NCI-H1436 treated with DMSO at 0.1 percent for 48 hours (cell line): ENCODE data around the gene PNKD.
"Not testable (repeated sequence)": the region's sequence is repeated elsewhere in the genome, so short reads cannot be mapped to it uniquely, and the experiment has no call there.

Experiments
- DNase-seq: peaks from one replicate; lab custom pipeline; 2025; lab: John Stamatoyannopoulos, UW

Gene PNKD

GRCh38 chr2:218273214-218273907, 3.0 kb downstream of the PNKD start:
- DNase-seq: not testable (repeated sequence)

DNA sequence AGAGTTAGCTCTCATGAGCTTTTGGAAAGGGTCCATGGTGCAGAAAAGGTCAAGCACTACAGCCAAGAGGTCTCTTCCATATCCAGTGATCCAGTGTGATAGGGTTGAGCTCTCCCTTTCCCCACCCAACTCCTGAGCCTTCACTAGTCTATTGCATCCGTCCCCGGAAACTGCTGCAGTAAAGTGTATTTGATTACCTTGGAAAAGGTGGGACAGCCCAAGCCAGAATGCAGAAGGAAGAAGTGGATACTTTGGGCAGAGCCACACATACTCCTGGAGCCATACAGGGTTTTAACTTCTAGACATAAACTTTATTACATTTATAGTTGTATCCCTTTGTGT, 3.6 kb downstream of the PNKD start:
- DNase-seq: no peak

GRCh38 chr2:218274586-218274985, 4.3 kb downstream of the PNKD start:
- DNase-seq: no peak

DNA sequence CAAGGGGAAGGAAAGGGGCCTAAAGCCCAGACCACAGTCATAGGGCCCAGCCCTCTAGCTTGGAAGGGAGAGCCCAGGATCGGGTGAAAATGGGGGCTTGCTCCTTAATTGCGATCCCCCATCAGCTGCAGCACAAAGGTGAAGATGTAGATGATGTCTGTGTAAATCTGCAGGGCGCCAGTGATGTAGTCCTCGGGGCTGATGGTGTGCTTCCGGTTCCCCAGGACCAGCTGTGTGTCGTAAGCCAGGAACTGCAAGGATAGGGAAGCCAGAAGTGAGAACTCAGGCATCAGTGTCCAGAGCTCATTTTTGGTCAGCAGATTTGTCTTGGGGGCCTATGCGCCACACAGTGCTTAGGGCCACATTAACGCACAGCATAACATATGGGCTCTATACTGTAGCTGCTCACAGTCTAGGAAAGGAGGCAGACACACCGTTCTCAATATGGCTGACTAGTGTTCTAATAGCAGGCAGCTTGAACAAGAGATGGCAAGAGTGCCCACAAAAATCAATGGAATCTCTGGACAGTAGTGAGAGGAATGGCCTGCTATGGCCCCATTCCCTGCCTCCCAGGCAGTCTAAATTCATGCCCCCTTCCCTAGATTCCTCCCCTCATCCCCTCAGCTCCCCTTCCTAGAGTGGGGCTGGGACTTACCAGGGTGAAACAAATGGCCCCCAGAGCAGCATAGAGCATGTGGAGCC, 5.2 kb downstream of the PNKD start:
- no peak for DNase-seq

DNA sequence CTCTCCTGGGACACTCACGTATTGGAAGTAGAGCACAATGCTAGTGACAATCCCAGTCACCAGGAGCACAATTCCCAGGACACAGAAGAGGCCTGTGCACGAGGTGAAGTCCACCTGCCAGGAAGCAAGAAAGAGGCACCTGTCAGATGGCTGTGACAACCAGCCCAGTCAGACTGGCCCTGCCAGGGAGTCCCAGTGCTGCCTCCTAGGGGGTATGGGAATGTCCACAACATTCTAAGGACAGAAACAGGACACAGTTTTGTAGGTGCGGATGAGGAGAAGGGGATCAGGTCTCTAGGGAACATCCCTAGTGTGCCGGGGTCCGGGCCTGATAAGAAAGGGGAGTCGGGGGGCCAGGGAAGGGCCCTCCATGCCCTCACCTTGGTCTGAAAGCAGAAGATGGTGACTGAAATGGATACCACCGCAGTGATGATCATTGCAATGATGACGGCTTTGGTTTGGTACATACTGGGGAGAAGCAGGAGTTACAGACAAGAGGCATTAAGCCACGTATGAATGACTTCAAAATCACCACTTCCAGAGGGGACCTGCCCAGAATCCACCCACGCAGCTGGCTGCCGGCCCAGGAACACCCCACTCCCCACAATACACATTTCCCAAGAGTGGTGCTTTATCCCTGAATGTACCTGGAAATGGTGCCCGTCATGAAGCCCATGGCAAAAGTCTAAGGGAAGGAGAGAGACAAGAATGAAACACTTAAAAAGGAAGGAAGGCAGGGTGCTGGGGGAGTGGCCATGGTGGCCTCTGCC, 6.9 kb downstream of the PNKD start:
- DNase-seq: no peak

- no peak for DNase-seq
These were observed 7.6 kb downstream of the PNKD start for GRCh38 chr2:218277921-218278320.

- DNase-seq: no peak
These were observed 8.4 kb downstream of the PNKD start for GRCh38 chr2:218278531-218279360.

DNA sequence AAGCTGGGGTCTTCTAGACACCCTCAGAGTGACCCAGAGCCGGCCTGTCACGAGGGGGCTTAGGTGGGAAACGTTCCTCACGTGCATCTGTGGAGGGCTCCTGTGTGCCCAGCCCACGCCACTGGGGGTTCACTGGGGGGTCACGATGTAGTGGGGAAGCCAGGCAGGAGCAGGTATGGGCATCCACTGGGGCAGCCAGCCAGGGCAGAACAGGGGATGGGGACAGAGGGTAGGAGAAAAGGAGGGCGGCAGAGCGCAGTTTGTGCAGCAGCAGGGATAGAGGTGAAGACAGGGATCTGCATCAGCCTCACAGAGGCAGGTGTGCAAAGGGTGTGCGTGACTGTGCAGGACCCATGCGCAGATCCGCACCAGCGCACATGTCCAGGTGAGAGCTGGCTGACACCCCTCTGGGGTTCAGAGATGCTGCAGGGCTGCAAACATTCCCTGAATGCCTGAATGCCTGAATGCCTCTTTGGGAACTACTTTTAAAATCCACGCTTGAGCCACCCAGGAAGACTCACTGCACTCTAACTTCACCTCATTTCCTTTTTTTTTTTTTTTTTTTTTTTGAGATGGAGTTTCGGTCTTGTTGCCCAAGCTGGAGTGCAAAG, 10.0 kb downstream of the PNKD start:
- no peak for DNase-seq

GRCh38 chr2:218281449-218281848, 11.1 kb downstream of the PNKD start:
- DNase-seq: no peak

DNA sequence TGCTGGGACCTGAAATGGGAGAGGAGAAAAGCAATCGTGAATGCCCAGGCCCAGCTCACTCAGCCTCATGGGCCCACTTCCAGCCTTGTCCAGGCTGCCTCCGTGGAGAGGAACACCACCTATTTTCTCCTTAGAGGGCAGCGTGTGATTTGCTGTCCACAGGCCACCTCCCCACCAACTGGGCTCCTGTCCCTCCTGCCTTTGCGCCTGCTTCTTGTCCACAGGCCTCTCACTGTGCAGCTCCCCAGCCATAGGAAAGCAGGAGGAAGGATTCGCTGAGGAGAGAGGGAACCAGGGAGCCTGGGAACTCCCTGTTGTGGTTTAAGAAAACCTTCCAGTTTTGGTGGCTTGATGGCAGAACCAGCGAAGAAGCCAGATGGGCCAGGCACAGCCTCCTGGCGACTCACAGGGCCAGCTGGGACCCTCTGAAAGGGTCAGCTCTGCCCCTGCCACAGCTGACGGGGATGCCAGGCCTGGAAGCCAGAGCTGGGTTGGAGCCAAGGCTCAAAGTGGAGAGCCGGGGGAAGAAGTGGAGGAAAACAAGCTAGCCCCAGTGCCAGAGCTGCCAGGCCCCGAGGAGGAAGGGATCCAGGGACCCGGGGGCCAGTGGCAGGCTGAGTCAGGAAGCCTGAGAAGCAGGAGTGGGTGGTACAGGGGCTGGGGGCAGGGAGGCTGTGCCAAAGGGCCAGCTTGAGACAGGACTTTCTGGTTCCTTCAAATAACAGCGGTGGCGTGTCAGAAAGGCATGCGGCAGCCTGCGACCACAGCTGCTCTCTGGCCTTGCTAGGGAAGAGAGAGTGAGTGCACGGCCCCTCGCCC, 12.1 kb downstream of the PNKD start:
- DNase-seq: no peak

DNA sequence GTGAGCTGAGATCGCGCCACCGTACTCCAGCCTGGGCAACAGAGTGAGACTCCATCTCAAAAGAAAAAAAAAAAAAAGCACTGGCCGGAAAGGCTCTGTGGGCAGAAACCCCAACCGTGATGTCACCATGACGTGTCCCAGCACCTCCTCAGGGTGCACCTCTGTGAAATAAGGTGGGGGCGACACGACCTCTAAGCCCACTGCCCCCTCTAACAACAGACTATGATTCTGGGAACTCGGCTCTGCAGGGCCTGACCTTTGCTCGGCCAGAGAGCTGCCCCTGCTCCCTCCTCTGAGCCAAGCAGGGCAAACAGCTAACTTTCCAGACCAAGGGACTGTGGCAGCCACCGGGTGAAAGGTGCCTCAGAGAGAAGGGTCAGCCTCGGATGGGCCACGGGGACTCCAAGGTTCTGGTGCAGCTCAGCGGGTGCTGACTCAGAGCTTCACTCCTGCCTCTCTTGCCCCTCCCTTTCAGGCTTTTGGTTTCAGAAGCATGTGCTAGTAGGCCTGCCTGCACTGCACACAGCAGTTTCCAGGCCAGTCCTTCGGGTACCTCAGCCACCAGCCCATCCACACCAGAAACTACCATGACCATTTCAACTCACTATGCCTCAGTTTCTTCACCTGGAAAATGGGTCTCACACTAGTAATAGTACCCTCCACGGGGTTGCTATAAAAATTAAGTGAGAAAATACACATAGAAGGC, 13.9 kb downstream of the PNKD start:
- DNase-seq: no peak

DNA sequence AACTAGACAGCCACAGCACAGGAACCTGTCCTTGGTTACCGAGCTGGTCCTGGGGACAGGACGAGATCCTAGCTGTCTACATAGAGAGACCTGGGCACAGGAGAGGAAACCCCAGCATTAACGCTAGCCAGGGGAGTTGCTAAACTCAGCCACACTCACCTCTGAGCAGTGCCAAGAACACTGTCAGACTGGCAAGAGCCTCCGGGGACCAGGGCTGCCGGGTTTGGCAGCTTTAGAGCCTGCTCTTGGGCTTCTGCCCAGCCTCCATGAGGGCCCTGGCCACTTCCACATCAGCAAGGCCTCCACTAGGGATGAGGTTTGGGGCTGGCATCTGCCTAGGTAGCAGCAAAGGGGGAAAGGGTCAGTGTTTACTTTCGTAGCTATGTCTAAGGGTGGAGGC, 15.3 kb downstream of the PNKD start:
- DNase-seq: no peak

- DNase-seq: no peak
These were observed 16.5 kb downstream of the PNKD start for GRCh38 chr2:218286570-218287459.

GRCh38 chr2:218289639-218290315, 19.5 kb downstream of the PNKD start:
- no peak for DNase-seq

DNA sequence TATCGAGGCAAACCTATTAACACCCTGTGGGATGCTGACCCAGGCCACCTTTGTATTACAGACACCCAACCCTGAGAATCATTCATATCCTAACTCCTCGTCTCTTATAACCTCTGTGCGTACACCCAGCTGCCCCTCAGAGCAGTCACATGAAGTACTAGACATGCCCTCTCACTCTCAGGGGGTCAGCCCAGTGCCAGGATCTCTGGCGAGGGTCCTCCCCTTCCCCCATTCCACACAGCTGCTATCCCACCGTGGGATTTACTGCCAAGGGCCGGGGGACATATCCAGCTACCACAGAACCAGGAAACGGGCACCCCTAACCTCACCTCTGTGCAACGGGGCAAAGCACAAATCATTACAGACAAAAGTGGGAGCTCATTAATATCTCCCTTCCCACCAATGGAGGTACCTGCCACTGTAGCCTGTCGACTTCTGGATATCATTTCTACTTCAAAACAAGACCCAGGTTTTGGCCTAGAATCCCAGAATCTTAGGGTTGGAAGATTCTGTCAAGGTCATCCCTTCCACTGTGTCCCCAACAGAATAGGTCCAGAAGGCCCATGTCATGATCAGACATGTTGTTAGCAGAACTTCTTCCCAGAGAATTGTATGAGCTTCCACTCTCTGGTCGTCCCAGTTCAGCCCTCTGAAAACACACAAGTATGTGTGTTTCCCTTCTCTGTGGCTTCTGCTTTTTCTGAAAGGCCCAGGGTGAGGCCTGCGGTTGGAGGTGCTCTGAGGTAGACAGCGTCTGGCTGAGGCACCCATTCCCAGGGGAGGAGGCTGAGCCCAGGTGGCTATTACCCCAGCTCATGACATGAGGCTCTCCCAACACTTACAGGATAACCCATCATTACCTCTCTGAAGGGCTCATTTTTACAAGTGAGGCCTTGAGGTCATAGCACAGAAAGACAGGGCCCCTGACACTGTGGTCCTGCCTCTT, 20.3 kb downstream of the PNKD start:
- no peak for DNase-seq

GRCh38 chr2:218291318-218292047, 21.2 kb downstream of the PNKD start:
- DNase-seq: no peak
